ENCODE measurements around the gene UAP1L1. TPM values are rescaled to one million over a fixed set of nuclear protein-coding genes. Genes with fewer than 3 reads are reported as not detected.

UAP1L1 gene
- total and polyA plus RNA-seq, 4 donors: 0.35 to 2.3 (median 1.7) TPM

GRCh38 chr9:137109250-137110146 is 32.2 kb downstream of the UAP1L1 start:
- no peaks in the 10 kb centered on the region for H3K27me3 ChIP-seq (ENCODE audit: control insufficient read depth in 4 of 4, insufficient read depth in 4 of 4, low read length in 3 of 4)
- no peak overlapping the region for H3K27ac ChIP-seq (ENCODE audit: low read depth in 1 of 2, low read length in 2 of 2)
- peaks cover 8 to 31% (median 13%) of the 10 kb centered on the region in 4 donors for H3K36me3 ChIP-seq (ENCODE audit: control insufficient read depth in 4 of 4, insufficient read depth in 3 of 4, low read depth in 1 of 4, low read length in 3 of 4)
- H3K9me3 ChIP-seq (ENCODE audit: control insufficient read depth in 4 of 4, low read length in 3 of 4): no peaks in the 10 kb centered on the region
- no peak for TF ChIP-seq HNF4G (IDR thresholded peaks at IDR 0.05)
- TF ChIP-seq RAD21 (IDR thresholded peaks at IDR 0.05): no peak
- TF ChIP-seq ATF3 (IDR thresholded peaks at IDR 0.05): no peak
- no peak for TF ChIP-seq YY1 (IDR thresholded peaks at IDR 0.05)
- TF ChIP-seq GABPA (IDR thresholded peaks at IDR 0.05 in 1 of 2, conservative IDR thresholded peaks at IDR 0.05 in 1 of 2): no peak
- peaks cover 0 to under 1% (median 0%) of the 10 kb centered on the region in 4 donors for H3K4me1 ChIP-seq (ENCODE audit: control insufficient read depth in 4 of 4, insufficient read depth in 4 of 4, low read length in 3 of 4)
- WGBS: 89% methylated on average over 34 of the region's 34 CpGs
- no peak overlapping the region for H3K9ac ChIP-seq (ENCODE audit: low read depth in 1 of 2, low read length in 2 of 2)
- H3K4me3 ChIP-seq (ENCODE audit: low read depth in 1 of 3, low read length in 3 of 3): no peak overlapping the region
- no peak for DNase-seq (ENCODE audit: low spot score)

- WGBS: 93% methylated on average over 38 of the region's 38 CpGs
- H3K27me3 ChIP-seq (ENCODE audit: control insufficient read depth in 4 of 4, insufficient read depth in 4 of 4, low read length in 3 of 4): no peaks in the 10 kb centered on the region
- H3K36me3 ChIP-seq (ENCODE audit: control insufficient read depth in 4 of 4, insufficient read depth in 3 of 4, low read depth in 1 of 4, low read length in 3 of 4): peaks cover 6 to 26% (median 12%) of the 10 kb centered on the region in 4 donors
- TF ChIP-seq NR2F2 (IDR thresholded peaks at IDR 0.05) (no peak), GABPA (IDR thresholded peaks at IDR 0.05 in 1 of 2, conservative IDR thresholded peaks at IDR 0.05 in 1 of 2) (no peak), EGR1 (IDR thresholded peaks at IDR 0.05; ENCODE audit: low read depth in 2 of 2) (no peak), SP1 (IDR thresholded peaks at IDR 0.05) (no peak), TAF1 (conservative IDR thresholded peaks at IDR 0.05) (no peak), ATF3 (IDR thresholded peaks at IDR 0.05) (no peak), RAD21 (IDR thresholded peaks at IDR 0.05) (no peak), ZBTB33 (IDR thresholded peaks at IDR 0.05) (no peak), FOXA1 (IDR thresholded peaks at IDR 0.05) (no peak)
- TF ChIP-seq, protein P1, sequence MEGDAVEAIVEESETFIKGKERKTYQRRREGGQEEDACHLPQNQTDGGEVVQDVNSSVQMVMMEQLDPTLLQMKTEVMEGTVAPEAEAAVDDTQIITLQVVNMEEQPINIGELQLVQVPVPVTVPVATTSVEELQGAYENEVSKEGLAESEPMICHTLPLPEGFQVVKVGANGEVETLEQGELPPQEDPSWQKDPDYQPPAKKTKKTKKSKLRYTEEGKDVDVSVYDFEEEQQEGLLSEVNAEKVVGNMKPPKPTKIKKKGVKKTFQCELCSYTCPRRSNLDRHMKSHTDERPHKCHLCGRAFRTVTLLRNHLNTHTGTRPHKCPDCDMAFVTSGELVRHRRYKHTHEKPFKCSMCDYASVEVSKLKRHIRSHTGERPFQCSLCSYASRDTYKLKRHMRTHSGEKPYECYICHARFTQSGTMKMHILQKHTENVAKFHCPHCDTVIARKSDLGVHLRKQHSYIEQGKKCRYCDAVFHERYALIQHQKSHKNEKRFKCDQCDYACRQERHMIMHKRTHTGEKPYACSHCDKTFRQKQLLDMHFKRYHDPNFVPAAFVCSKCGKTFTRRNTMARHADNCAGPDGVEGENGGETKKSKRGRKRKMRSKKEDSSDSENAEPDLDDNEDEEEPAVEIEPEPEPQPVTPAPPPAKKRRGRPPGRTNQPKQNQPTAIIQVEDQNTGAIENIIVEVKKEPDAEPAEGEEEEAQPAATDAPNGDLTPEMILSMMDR (IDR thresholded peaks at IDR 0.05; ENCODE audit: low read depth, low read length, missing input control): no peak
- no peak for DNase-seq (ENCODE audit: low spot score)
- no peaks in the 10 kb centered on the region for H3K9me3 ChIP-seq (ENCODE audit: control insufficient read depth in 4 of 4, low read length in 3 of 4)
- peaks cover 4 to 7% (median 5%) of the 10 kb centered on the region in 4 donors for H3K4me1 ChIP-seq (ENCODE audit: control insufficient read depth in 4 of 4, insufficient read depth in 4 of 4, low read length in 3 of 4)
- H3K4me3 ChIP-seq (ENCODE audit: low read depth in 1 of 3, low read length in 3 of 3): no peak overlapping the region
- no peak overlapping the region for H3K9ac ChIP-seq (ENCODE audit: low read depth in 1 of 2, low read length in 2 of 2)
- no peak overlapping the region for H3K27ac ChIP-seq (ENCODE audit: low read depth in 1 of 2, low read length in 2 of 2)
Measured at GRCh38 chr9:137110147-137110910, 33.0 kb downstream of the UAP1L1 start.

All from liver (tissue), 9 donors.